A549 (cell line): ENCODE results near the gene ARMH4. TPM values are rescaled to one million over a fixed set of nuclear protein-coding genes. Genes with fewer than 3 reads are reported as not detected.

ENCODE experiments used
- ATAC-seq, 2 experiments: fragments of 200-7000 bp in 1 of 2; fragments of >200 bp in 1 of 2; cut with Nextera tagmentation in 1 of 2; cut with Tn5 transposase in 1 of 2; 3 replicates each; pipeline versions ENCODE4 v1.8.0 to v1.9.1; 2018 to 2020; ENCODE audit warnings: mild to moderate bottlenecking in 1 of 2, moderate library complexity in 1 of 2
- CTCF ChIA-PET: fragments of 300-600 bp; sonication (Branson Sonifier 250); formaldehyde crosslinking; extraction: SDS; loops from one replicate; lab custom pipeline; 2021; ENCODE audit warnings: antibody characterized with exemption, inconsistent platforms; lab: Yijun Ruan, JAX
- POLR2A ChIA-PET: fragments of 350-600 bp; formaldehyde crosslinking; extraction: SDS; loops from one replicate; lab custom pipeline; 2021; ENCODE audit warnings: antibody characterized with exemption, inconsistent platforms; lab: Yijun Ruan, JAX
- DNase-seq, 2 experiments: peaks; one replicate each; pipeline versions ENCODE4 v3.0.0 to v3.0.0-alpha.2; 2011 to 2016; ENCODE audit warnings: low read depth in 1 of 2, low spot score in 1 of 2
- FAIRE-seq: peaks from 2 replicates; lab custom pipeline; 2011; peaks lifted over from hg19 to GRCh38; lab: Jason Lieb, UNC
- H3K27ac ChIP-seq, 2 experiments: fragments of >200 bp; sonication (Bioruptor Twin); formaldehyde crosslinking; 3 replicates each; pipeline ENCODE4 v1.5.1; 2016 to 2017
- H3K4me1 ChIP-seq: fragments of >200 bp; sonication (Bioruptor Twin); formaldehyde crosslinking; 3 replicates; pipeline ENCODE4 v1.6.1; 2016
- H3K4me2 ChIP-seq: fragments of >200 bp; sonication (Bioruptor Twin); formaldehyde crosslinking; 3 replicates; pipeline ENCODE4 v1.6.1; 2016
- H3K4me3 ChIP-seq: fragments of >200 bp; sonication (Bioruptor Twin); formaldehyde crosslinking; 3 replicates; pipeline ENCODE4 v1.5.1; 2016
- H3K9me3 ChIP-seq: fragments of >200 bp; sonication (Bioruptor Twin); formaldehyde crosslinking; 3 replicates; pipeline ENCODE4 v1.6.1; 2016
- BCL3 ChIP-seq: fragments of >200 bp; sonication (Bioruptor Twin); formaldehyde crosslinking; IDR thresholded peaks from 3 replicates; pipeline ENCODE4 v1.6.1; 2016
- CBX2 ChIP-seq: fragments of 200-600 bp; sonication (generic); IDR thresholded peaks from 2 replicates; pipeline ENCODE4 v1.6.1; 2016; ENCODE audit warnings: low read depth, mild to moderate bottlenecking, borderline replicate concordance
- CHD4 ChIP-seq: fragments of 200-600 bp; sonication (generic); IDR thresholded peaks from 2 replicates; pipeline ENCODE4 v1.6.1; 2016; ENCODE audit warnings: antibody characterized with exemption, mild to moderate bottlenecking, borderline replicate concordance
- ELK1 ChIP-seq: fragments of 150-350 bp; IDR thresholded peaks from 2 replicates; pipeline ENCODE4 v1.6.1; 2014; ENCODE audit warnings: low read depth, mild to moderate bottlenecking, low read length
- FOSB ChIP-seq: fragments of 250-450 bp; sonication (Bioruptor Pico); IDR thresholded peaks from 2 replicates; pipeline ENCODE4 v1.5.0; 2020; ENCODE audit warnings: mild to moderate bottlenecking, moderate library complexity
- FOSL2 ChIP-seq, 2 experiments: fragments of 450-650 bp in 1 of 2; fragments of >200 bp in 1 of 2; sonication (Bioruptor Twin) in 1 of 2; formaldehyde crosslinking; IDR thresholded peaks; 2 replicates each; pipeline versions ENCODE4 v1.5.0 to v1.6.1; 2016 to 2020; ENCODE audit warnings: mild to moderate bottlenecking in 1 of 2, moderate library complexity in 1 of 2
- GATA3 ChIP-seq: IDR thresholded peaks from 2 replicates; pipeline ENCODE4 v1.6.1; 2012; ENCODE audit warnings: borderline replicate concordance
- HES2 ChIP-seq: fragments of >200 bp; sonication (Bioruptor Twin); formaldehyde crosslinking; IDR thresholded peaks from 2 replicates; pipeline ENCODE4 v1.6.1; 2016
- HEYL ChIP-seq: fragments of 250-450 bp; sonication (Bioruptor Pico); IDR thresholded peaks from 2 replicates; pipeline ENCODE4 v1.8.0; 2021; ENCODE audit warnings: mild to moderate bottlenecking, moderate library complexity
- HMGXB4 ChIP-seq: fragments of 250-450 bp; sonication (Bioruptor Pico); IDR thresholded peaks from 2 replicates; pipeline ENCODE4 v1.5.0; 2021; ENCODE audit warnings: mild to moderate bottlenecking, moderate library complexity, borderline replicate concordance
- HOXB5 ChIP-seq: fragments of 250-450 bp; sonication (Bioruptor Pico); IDR thresholded peaks from 2 replicates; pipeline ENCODE4 v1.5.0; 2020; ENCODE audit warnings: mild to moderate bottlenecking, moderate library complexity
- JUNB ChIP-seq: fragments of >200 bp; sonication (Bioruptor Twin); formaldehyde crosslinking; IDR thresholded peaks from 2 replicates; pipeline ENCODE4 v1.6.1; 2016
- MAFK ChIP-seq: fragments of 450-650 bp; IDR thresholded peaks from 2 replicates; pipeline ENCODE4 v1.6.1; 2014; ENCODE audit not compliant: partially characterized antibody
- MAZ ChIP-seq: fragments of 150-350 bp; IDR thresholded peaks from 2 replicates; pipeline ENCODE4 v1.6.1; 2014; ENCODE audit warnings: antibody characterized with exemption, low read depth, low read length, borderline replicate concordance
- MYC ChIP-seq: IDR thresholded peaks from 2 replicates; pipeline ENCODE4 v1.6.1; 2012; ENCODE audit warnings: mild to moderate bottlenecking, inconsistent platforms, low read length, improper control_type of control experiment, borderline replicate concordance
- NFE2L2 ChIP-seq: fragments of 150-350 bp; conservative IDR thresholded peaks from 2 replicates; pipeline ENCODE4 v1.6.1; 2014; ENCODE audit warnings: low read length
- NPAS2 ChIP-seq: fragments of 250-450 bp; sonication (Bioruptor Pico); IDR thresholded peaks from 2 replicates; pipeline ENCODE4 v1.8.0; 2022; ENCODE audit warnings: mild to moderate bottlenecking, moderate library complexity, borderline replicate concordance
- NR3C1 ChIP-seq: fragments of >200 bp; sonication (Bioruptor Twin); formaldehyde crosslinking; IDR thresholded peaks from 3 replicates; pipeline ENCODE4 v1.6.1; 2017
- PHF8 ChIP-seq: fragments of 200-600 bp; sonication (generic); IDR thresholded peaks from 2 replicates; pipeline ENCODE4 v1.6.1; 2016; ENCODE audit warnings: low read depth, mild to moderate bottlenecking, antibody characterized with exemption, moderate library complexity, borderline replicate concordance
- REST ChIP-seq: fragments of 200-600 bp; sonication (generic); IDR thresholded peaks from 2 replicates; pipeline ENCODE4 v1.6.1; 2016; ENCODE audit warnings: antibody characterized with exemption, mild to moderate bottlenecking, moderate library complexity
- RNF2 ChIP-seq: fragments of 200-600 bp; sonication (generic); IDR thresholded peaks from 2 replicates; pipeline ENCODE4 v1.6.1; 2016; ENCODE audit warnings: low read depth, mild to moderate bottlenecking, antibody characterized with exemption, moderate library complexity, borderline replicate concordance
- SREBF2 ChIP-seq: fragments of 450-650 bp; IDR thresholded peaks from 2 replicates; pipeline ENCODE4 v1.6.1; 2014; ENCODE audit warnings: mild to moderate bottlenecking, moderate library complexity
- ZC3H11A ChIP-seq: fragments of 450-650 bp; IDR thresholded peaks from 2 replicates; pipeline ENCODE4 v1.6.1; 2014; ENCODE audit warnings: antibody characterized with exemption, mild to moderate bottlenecking
- ZSCAN20 ChIP-seq: fragments of 250-450 bp; sonication (Bioruptor Pico); IDR thresholded peaks from 2 replicates; pipeline ENCODE4 v1.8.0; 2022; ENCODE audit warnings: mild to moderate bottlenecking, moderate library complexity
- WGBS: methylation state at CpG from one replicate; pipeline ENCODE4 v1.1.6; 2017; ENCODE audit errors: missing lambda C conversion rate; 5-methylcytosine and 5-hydroxymethylcytosine counted together
- polyA plus RNA-seq, 4 experiments: library from polyadenylated mRNA; depleted of rRNA in 3 of 4; stranded (reverse); fragments of >200 nt; fragmentation: RNase III in 1 of 4; extraction: RNeasy Plus Mini Kit Qiagen cat#74134 plus additional on column Dnase treatment in 1 of 4; gene quantifications; 2 replicates in 3 of 4; 3 replicates in 1 of 4; pipeline ENCODE4 v1.2.3, GENCODE V29; 2011 to 2017

Gene ARMH4
- polyA plus RNA-seq, 2 of the 4 experiments (the other 2 are of a cell fraction), result 0.56 to 0.77 TPM

GRCh38 chr14:58082491-58083098 lies 69.4 kb downstream of the ARMH4 start (continued):
- TF ChIP-seq REST (no peak), MAZ (no peak), SREBF2 (no peak), MYC (no peak), NFE2L2 (peak; percentile 53; the same call in 1 of the 2 replicates), ZC3H11A (no peak), HOXB5 (CRISPR knock-in tag) (no peak), PHF8 (no peak), MAFK (peak; percentile 78), HEYL (CRISPR knock-in tag) (no peak), GATA3 (no peak), NPAS2 (CRISPR knock-in tag) (no peak), NR3C1 (no peak), HES2 (no peak)
- TF ChIP-seq, all 56 proteins: peak for 8

GRCh38 chr14:58082011-58082410 lies 70.0 kb downstream of the ARMH4 start:
- H3K4me3 ChIP-seq, result no peak overlapping the region
- FAIRE-seq (no peak), DNase-seq (no peak), ATAC-seq (peak; percentile 35 to 52; a peak in 4 of 6 replicates)
- ChIA-PET CTCF (interaction anchor here (1.3 to 1.8 kb wide), 2 partner anchors 8 to 10 kb away, joined by 6 to 7 read pairs; no protein-coding TSS in a partner anchor), POLR2A (no interaction called here)
- H3K4me1 ChIP-seq, result peaks cover 26% of the 10 kb centered on the region
- peak overlapping the region; percentile 71 to 85 for H3K27ac ChIP-seq
- H3K9me3 ChIP-seq, result no peaks in the 10 kb centered on the region
- peak overlapping the region; percentile 67 for H3K4me2 ChIP-seq
- 36% methylated on average over 2 of the region's 2 CpGs for WGBS
- TF ChIP-seq RNF2 (no peak), HMGXB4 (no peak), MAFK (peak; percentile 91), NFE2L2 (0 out of 2 replicates have a peak, but pooled peaks have one; percentile 21)

- no peak for TF ChIP-seq MYC
- no peak for TF ChIP-seq ZSCAN20
- no peak for TF ChIP-seq CHD4
- TF ChIP-seq PHF8, result no peak
- no peak for TF ChIP-seq CBX2
- TF ChIP-seq BCL3, result no peak
- TF ChIP-seq HES2, result no peak
- no peak for TF ChIP-seq JUNB
- TF ChIP-seq FOSL2 (IDR thresholded peaks at IDR 0.05), result no peak
- TF ChIP-seq FOSL2 (CRISPR knock-in tag; IDR thresholded peaks at IDR 0.05), result no peak
- no peak for TF ChIP-seq FOSB (CRISPR knock-in tag)
- no peak for TF ChIP-seq ELK1
- FAIRE-seq (no peak), ATAC-seq (no peak), DNase-seq (no peak)
- CTCF ChIA-PET, result interaction anchor here (0.8 kb wide), 1 partner anchor 387 kb away, joined by 3 read pairs; no protein-coding TSS in a partner anchor
- 0 out of 3 replicates have a peak overlapping the region, but pooled peaks have one; percentile 8 for H3K4me2 ChIP-seq
- peaks cover 26% of the 10 kb centered on the region for H3K4me1 ChIP-seq
- POLR2A ChIA-PET, result no interaction called here
- no peak overlapping the region for H3K4me3 ChIP-seq
- no peak overlapping the region for H3K27ac ChIP-seq
- H3K9me3 ChIP-seq, result no peaks in the 10 kb centered on the region
These were observed 73.5 kb downstream of the ARMH4 start for GRCh38 chr14:58078471-58078870.
